ENCODE data around the gene VEGFD.

VEGFD gene

DNA sequence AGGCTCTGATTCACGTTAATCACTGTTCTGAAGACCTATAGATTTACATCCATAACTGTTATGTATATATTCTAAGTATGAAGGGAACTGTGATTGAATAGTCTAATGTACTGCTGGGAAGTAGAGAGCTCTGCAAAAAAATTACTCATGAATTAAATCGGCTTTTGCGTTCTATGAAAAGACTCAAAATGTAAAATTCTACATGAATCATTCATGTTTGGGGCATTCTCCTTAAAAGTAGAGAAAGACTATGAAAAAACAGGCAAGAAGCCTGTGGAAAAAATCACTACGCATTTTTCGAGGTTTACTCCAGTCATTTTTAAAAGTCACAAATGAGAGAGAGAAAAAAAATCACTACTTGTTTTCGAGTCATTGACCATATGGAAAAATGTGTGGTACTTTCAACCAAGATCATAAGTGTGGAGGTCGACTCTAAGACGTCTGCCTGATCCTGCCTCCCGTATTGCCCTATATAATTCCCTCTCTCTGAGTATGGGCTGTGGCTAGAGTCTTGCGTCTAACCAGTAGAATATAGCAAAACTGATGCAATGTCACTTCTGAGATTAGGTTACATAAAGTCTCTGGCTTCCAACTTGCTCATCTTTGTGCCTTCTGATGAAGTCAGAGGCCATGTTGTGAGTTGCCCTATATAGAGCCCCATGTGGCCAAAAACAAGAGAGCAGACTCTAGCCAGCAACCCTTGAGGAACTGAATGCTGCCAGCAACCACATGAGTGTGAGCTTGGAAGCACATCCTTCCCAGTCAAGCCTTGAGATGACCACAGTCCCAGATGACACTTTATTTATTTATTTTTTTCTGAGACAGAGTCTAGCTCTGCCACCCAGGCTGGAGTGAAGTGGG lies 32.1 kb upstream of the VEGFD start:
- FAIRE-seq: no peak
- TF ChIP-seq CTCF (IDR thresholded peaks at IDR 0.05; ENCODE audit: insufficient read depth, missing control alignments): no peak
- no peak for DNase-seq (ENCODE audit: insufficient read length, low spot score)

DNA sequence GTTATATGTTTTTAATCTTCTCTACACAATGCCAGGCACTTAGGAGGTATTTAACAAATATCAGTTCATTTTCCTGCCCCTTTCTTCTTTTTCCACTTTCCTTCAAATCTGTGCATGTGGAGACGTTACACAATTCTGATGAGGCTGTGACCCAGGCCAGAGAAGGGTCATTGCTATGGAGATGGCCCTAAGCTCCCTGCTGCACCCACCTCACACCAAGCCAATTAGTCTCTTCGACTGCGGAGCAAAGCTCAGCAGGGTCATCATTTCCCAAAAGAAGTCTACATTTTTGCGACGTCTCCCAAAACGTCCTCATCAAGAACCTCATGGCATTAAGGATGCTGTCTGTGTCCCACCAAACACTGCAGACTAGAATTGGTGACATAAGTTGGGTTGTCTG lies 28.9 kb upstream of the VEGFD start:
- TF ChIP-seq CTCF (IDR thresholded peaks at IDR 0.05; ENCODE audit: insufficient read depth, missing control alignments): no peak
- DNase-seq (ENCODE audit: insufficient read length, low spot score): no peak
- FAIRE-seq: no peak

DNA sequence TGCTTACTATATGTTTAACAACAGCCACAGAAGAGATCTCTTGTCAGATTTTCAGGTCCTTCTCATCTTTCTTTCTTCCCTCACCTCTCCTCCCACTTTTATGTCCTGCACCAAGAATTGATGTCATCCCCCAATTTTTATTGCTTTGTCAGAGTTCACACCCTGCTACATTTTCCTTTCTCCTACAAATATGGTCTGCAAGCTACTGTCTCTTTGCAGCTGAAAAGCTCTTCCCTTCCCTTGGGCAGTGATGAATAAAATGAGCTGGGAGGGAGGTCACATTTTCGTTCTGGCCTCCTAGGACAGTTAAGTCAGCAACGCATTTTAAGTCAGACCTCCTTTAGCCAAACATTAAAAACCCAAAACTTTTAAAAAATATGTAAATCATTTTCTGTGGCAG lies 26.7 kb upstream of the VEGFD start:
- TF ChIP-seq CTCF (IDR thresholded peaks at IDR 0.05; ENCODE audit: insufficient read depth, missing control alignments): no peak
- no peak for FAIRE-seq
- no peak for DNase-seq (ENCODE audit: insufficient read length, low spot score)

DNA sequence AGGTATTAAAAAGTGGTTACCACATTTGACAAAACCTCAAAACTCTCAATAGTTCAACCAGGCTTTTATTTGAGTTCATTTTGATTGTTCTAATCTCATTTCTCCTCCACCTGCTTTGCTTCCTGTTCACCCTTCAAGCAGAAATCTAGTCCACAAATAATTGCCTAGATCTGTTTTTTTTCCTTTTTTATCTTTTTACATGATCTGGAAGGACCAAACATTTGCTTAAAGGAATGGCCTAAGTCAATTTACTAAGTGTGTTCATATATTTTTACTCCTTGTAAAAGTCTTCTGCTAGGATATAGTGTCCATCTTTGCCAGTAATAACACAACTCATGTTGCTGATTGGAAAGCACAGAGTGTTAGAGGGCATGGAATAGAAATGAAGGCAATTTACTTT lies 26.2 kb upstream of the VEGFD start:
- DNase-seq (ENCODE audit: insufficient read length, low spot score) (no peak), FAIRE-seq (no peak)
- no peak for TF ChIP-seq CTCF (IDR thresholded peaks at IDR 0.05; ENCODE audit: insufficient read depth, missing control alignments)

DNA sequence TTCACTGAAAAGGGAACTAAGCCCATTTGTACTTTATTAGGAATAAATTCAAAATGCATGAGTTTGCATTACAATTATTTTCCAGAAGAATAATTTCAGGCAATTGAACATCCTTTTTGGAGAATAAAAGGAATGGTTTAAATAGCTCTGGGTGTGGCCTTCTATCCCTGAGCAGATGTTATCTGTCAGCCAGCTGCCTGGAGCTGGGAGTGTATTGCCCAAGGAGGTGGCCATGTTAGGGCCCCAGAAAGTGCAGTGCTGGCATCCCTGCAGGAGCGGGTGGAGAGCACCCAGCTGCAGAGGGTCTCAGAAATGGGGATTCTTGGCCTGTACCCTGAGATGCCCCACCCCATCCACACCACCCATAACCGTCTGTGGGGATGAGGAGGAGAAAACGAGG lies 21.6 kb upstream of the VEGFD start:
- FAIRE-seq (no peak), DNase-seq (ENCODE audit: insufficient read length, low spot score) (no peak)
- no peak for TF ChIP-seq CTCF (IDR thresholded peaks at IDR 0.05; ENCODE audit: insufficient read depth, missing control alignments)

DNA sequence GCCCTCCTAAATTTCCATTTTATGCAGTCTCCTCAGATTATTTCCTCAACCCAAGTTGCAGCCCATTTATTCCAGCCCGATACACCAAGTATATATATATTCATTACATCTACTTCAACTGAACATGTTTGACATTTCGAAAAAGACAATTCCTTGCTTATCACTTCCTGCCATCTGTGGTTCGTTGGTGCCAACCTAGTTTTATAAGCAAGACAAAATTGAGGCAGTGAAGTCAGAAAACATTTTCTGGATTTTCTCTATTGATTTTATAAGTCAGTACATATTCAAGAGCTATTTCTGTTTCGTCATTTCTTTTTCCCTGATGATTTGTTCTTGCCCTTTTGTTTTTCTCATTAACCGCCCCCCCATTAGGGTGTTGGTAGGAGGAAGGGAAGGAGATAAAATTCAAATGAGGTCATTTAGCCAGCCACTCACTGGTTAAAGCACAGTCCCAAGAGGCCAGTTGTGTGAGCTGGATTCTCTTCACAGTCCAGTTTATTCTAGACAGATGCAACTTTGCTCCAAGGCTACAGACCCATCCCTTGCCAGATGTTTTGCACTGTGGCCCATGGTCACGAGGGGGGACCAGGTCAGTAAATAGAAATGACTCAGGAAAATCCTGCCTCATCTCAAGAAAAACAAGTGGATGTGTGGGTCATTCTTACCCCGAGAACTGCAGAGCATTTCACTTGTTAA lies 20.3 kb upstream of the VEGFD start:
- FAIRE-seq (no peak), DNase-seq (ENCODE audit: insufficient read length, low spot score) (no peak)
- TF ChIP-seq CTCF (IDR thresholded peaks at IDR 0.05; ENCODE audit: insufficient read depth, missing control alignments): no peak

GRCh38 chrX:15401378-15401777 lies 17.2 kb upstream of the VEGFD start:
- TF ChIP-seq CTCF (IDR thresholded peaks at IDR 0.05; ENCODE audit: insufficient read depth, missing control alignments): no peak
- no peak for FAIRE-seq
- DNase-seq (ENCODE audit: insufficient read length, low spot score): no peak

Measured in D721Med (cell line).